Hepatocyte (in vitro differentiated cells): ENCODE measurements around the gene ANKRD11.

Experiments used
- EZH2 ChIP-seq: fragments of 200-600 bp; sonication (generic); IDR thresholded peaks from 2 replicates; pipeline ENCODE4 v1.6.1; 2016; ENCODE audit warnings: antibody characterized with exemption, mild to moderate bottlenecking, borderline replicate concordance
- TF ChIP-seq, protein P1 (sequence below): fragments of 200-600 bp; sonication (generic); IDR thresholded peaks from 2 replicates; pipeline ENCODE4 v1.5.1; 2016; ENCODE audit warnings: antibody characterized with exemption, mild to moderate bottlenecking; ENCODE audit not compliant: poor library complexity

- TF ChIP-seq, protein P1, sequence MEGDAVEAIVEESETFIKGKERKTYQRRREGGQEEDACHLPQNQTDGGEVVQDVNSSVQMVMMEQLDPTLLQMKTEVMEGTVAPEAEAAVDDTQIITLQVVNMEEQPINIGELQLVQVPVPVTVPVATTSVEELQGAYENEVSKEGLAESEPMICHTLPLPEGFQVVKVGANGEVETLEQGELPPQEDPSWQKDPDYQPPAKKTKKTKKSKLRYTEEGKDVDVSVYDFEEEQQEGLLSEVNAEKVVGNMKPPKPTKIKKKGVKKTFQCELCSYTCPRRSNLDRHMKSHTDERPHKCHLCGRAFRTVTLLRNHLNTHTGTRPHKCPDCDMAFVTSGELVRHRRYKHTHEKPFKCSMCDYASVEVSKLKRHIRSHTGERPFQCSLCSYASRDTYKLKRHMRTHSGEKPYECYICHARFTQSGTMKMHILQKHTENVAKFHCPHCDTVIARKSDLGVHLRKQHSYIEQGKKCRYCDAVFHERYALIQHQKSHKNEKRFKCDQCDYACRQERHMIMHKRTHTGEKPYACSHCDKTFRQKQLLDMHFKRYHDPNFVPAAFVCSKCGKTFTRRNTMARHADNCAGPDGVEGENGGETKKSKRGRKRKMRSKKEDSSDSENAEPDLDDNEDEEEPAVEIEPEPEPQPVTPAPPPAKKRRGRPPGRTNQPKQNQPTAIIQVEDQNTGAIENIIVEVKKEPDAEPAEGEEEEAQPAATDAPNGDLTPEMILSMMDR, result no peak
- TF ChIP-seq EZH2, result no peak
These were observed 142.6 kb downstream of the ANKRD11 start for GRCh38 chr16:89347807-89348206.
